Astrocyte (in vitro differentiated cells and primary cell): ENCODE measurements around the gene FOXA1. TPM values are rescaled to one million over a fixed set of nuclear protein-coding genes. Genes with fewer than 3 reads are reported as not detected.

Experiments
- DNase-seq: peaks from one replicate; pipeline ENCODE4 v3.0.0-alpha.2; 2010; ENCODE audit warnings: low read depth
- FAIRE-seq: peaks from 2 replicates; lab custom pipeline; 2011; peaks lifted over from hg19 to GRCh38; lab: Jason Lieb, UNC
- H2AFZ ChIP-seq: 2 replicates; pipeline ENCODE4 v1.6.0; 2012; ENCODE audit warnings: low read depth, low read length, inconsistent platforms
- H3K27ac ChIP-seq: 2 replicates; pipeline ENCODE4 v1.5.1; 2011; ENCODE audit warnings: low read depth, low read length, inconsistent platforms
- H3K27me3 ChIP-seq: 2 replicates; pipeline ENCODE4 v1.6.0; 2011; ENCODE audit warnings: low read length, inconsistent platforms; ENCODE audit not compliant: insufficient read depth
- H3K36me3 ChIP-seq: 2 replicates; pipeline ENCODE4 v1.5.1; 2011; ENCODE audit warnings: low read length, inconsistent platforms; ENCODE audit not compliant: insufficient read depth
- H3K4me1 ChIP-seq: 2 replicates; pipeline ENCODE4 v1.5.1; 2011; ENCODE audit warnings: low read length, inconsistent platforms; ENCODE audit not compliant: insufficient read depth
- H3K4me2 ChIP-seq: 2 replicates; pipeline ENCODE4 v1.6.0; 2012; ENCODE audit warnings: low read length, inconsistent platforms
- H3K4me3 ChIP-seq: 2 replicates; pipeline ENCODE4 v1.5.1; 2011; ENCODE audit warnings: low read depth, mild to moderate bottlenecking, low read length, inconsistent platforms; ENCODE audit not compliant: insufficient read depth
- H3K79me2 ChIP-seq: 2 replicates; pipeline ENCODE4 v1.6.0; 2012; ENCODE audit warnings: mild to moderate bottlenecking, low read length, inconsistent platforms; ENCODE audit not compliant: insufficient read depth
- H3K9ac ChIP-seq: 2 replicates; pipeline ENCODE4 v1.6.0; 2012; ENCODE audit warnings: mild to moderate bottlenecking, low read length, inconsistent platforms
- H3K9me3 ChIP-seq: 2 replicates; pipeline ENCODE4 v1.5.1; 2012; ENCODE audit warnings: low read depth, mild to moderate bottlenecking, low read length, inconsistent platforms; ENCODE audit not compliant: insufficient read depth
- H4K20me1 ChIP-seq: 2 replicates; pipeline ENCODE4 v1.6.0; 2012; ENCODE audit warnings: low read length, inconsistent platforms; ENCODE audit not compliant: insufficient read depth
- H3K27ac Mint-ChIP-seq: one replicate; pipeline ENCODE4 v1.8.0; 2021; ENCODE audit warnings: mild to moderate bottlenecking, mixed read lengths; ENCODE audit not compliant: unreplicated experiment
- H3K27me3 Mint-ChIP-seq: one replicate; pipeline ENCODE4 v1.8.0; 2021; ENCODE audit warnings: low read depth, mixed read lengths; ENCODE audit not compliant: unreplicated experiment
- H3K36me3 Mint-ChIP-seq: one replicate; pipeline ENCODE4 v1.8.0; 2021; ENCODE audit warnings: low read depth, mixed read lengths; ENCODE audit not compliant: unreplicated experiment
- H3K4me1 Mint-ChIP-seq: one replicate; pipeline ENCODE4 v1.8.0; 2021; ENCODE audit warnings: low read depth, mixed read lengths; ENCODE audit not compliant: unreplicated experiment
- H3K4me3 Mint-ChIP-seq: one replicate; pipeline ENCODE4 v1.8.0; 2021; ENCODE audit warnings: mild to moderate bottlenecking, moderate library complexity, mixed read lengths; ENCODE audit not compliant: unreplicated experiment
- H3K9me3 Mint-ChIP-seq: one replicate; pipeline ENCODE4 v1.8.0; 2021; ENCODE audit warnings: mild to moderate bottlenecking, mixed read lengths; ENCODE audit not compliant: unreplicated experiment
- CTCF ChIP-seq: IDR thresholded peaks from 2 replicates; pipeline ENCODE4 v1.5.1; 2011; ENCODE audit warnings: low read depth, mild to moderate bottlenecking, inconsistent platforms, low read length, moderate library complexity; ENCODE audit not compliant: insufficient read depth
- EZH2 ChIP-seq: IDR thresholded peaks from 2 replicates; pipeline ENCODE4 v1.6.1; 2012; ENCODE audit warnings: mild to moderate bottlenecking, low read length, inconsistent platforms; ENCODE audit not compliant: insufficient read depth
- total RNA-seq: library from RNA; stranded (reverse); gene quantifications from 2 replicates; pipeline ENCODE4 v1.2.1, GENCODE V29; 2021

The FOXA1 gene
- total RNA-seq, 1 donor from 2014 or later = 0.11 TPM

GRCh38 chr14:37586797-37587130, 8.3 kb downstream of the FOXA1 start:
- H3K36me3 Mint-ChIP-seq = peaks cover 1% of the 10 kb centered on the region

GRCh38 chr14:37585971-37586796, 8.9 kb downstream of the FOXA1 start:
- DNase-seq (no peak), FAIRE-seq (no peak)
- H3K4me1 Mint-ChIP-seq = peaks cover 3% of the 10 kb centered on the region
- H3K27ac Mint-ChIP-seq = no peak overlapping the region
- Histone ChIP-seq H3K36me3 (no peaks in the 10 kb centered on the region), H3K4me1 (peaks cover 9% of the 10 kb centered on the region), H4K20me1 (peaks cover 12% of the 10 kb centered on the region), H3K4me2 (no peak overlapping the region), H3K9ac (no peak overlapping the region), H2AFZ (no peak overlapping the region), H3K27ac (no peak overlapping the region), H3K9me3 (no peaks in the 10 kb centered on the region), H3K4me3 (no peak overlapping the region), H3K79me2 (no peaks in the 10 kb centered on the region), H3K27me3 (peaks cover 83% of the 10 kb centered on the region)
- H3K27me3 Mint-ChIP-seq = peaks cover 66% of the 10 kb centered on the region
- TF ChIP-seq CTCF = no peak
- no peak for TF ChIP-seq EZH2
- no peaks in the 10 kb centered on the region for H3K36me3 Mint-ChIP-seq
- H3K4me3 Mint-ChIP-seq = no peak overlapping the region
- H3K9me3 Mint-ChIP-seq = peaks cover 5% of the 10 kb centered on the region

More at GRCh38 chr14:37586797-37587130, 8.3 kb downstream of the FOXA1 start:
- peaks cover 68% of the 10 kb centered on the region for H3K27me3 Mint-ChIP-seq
- Histone ChIP-seq H3K9ac (no peak overlapping the region), H3K9me3 (no peaks in the 10 kb centered on the region), H2AFZ (no peak overlapping the region), H3K27ac (no peak overlapping the region), H3K4me1 (peaks cover 9% of the 10 kb centered on the region), H3K36me3 (no peaks in the 10 kb centered on the region), H3K27me3 (peaks cover 86% of the 10 kb centered on the region), H3K4me2 (no peak overlapping the region), H4K20me1 (peaks cover 12% of the 10 kb centered on the region), H3K4me3 (no peak overlapping the region), H3K79me2 (no peaks in the 10 kb centered on the region)
- no peak for DNase-seq
- no peak overlapping the region for H3K27ac Mint-ChIP-seq
- TF ChIP-seq CTCF (no peak), EZH2 (no peak)
- H3K4me1 Mint-ChIP-seq = peaks cover 3% of the 10 kb centered on the region
- no peak overlapping the region for H3K4me3 Mint-ChIP-seq
- H3K9me3 Mint-ChIP-seq = peaks cover 8% of the 10 kb centered on the region
- no peak for FAIRE-seq

GRCh38 chr14:37585101-37585511, 9.9 kb downstream of the FOXA1 start:
- no peaks in the 10 kb centered on the region for H3K36me3 Mint-ChIP-seq
- H3K4me1 ChIP-seq = peaks cover 9% of the 10 kb centered on the region
- no peak overlapping the region for H3K4me3 Mint-ChIP-seq
- H3K27ac Mint-ChIP-seq = no peak overlapping the region
- no peak for TF ChIP-seq CTCF
- peak; percentile 64 for TF ChIP-seq EZH2
- H3K4me3 ChIP-seq = no peak overlapping the region
- H3K79me2 ChIP-seq = no peaks in the 10 kb centered on the region
- H2AFZ ChIP-seq = no peak overlapping the region
- H3K9ac ChIP-seq = no peak overlapping the region
- no peak overlapping the region for H3K4me2 ChIP-seq
- H3K27me3 ChIP-seq = peaks cover 72% of the 10 kb centered on the region
- peaks cover 55% of the 10 kb centered on the region for H3K27me3 Mint-ChIP-seq
- H3K27ac ChIP-seq = no peak overlapping the region
- no peak for DNase-seq
- peaks cover 3% of the 10 kb centered on the region for H3K4me1 Mint-ChIP-seq
- H3K9me3 Mint-ChIP-seq = no peaks in the 10 kb centered on the region
- H3K36me3 ChIP-seq = no peaks in the 10 kb centered on the region
- H3K9me3 ChIP-seq = no peaks in the 10 kb centered on the region
- FAIRE-seq = no peak
- peaks cover 12% of the 10 kb centered on the region for H4K20me1 ChIP-seq
